C4-2B (cell line): ENCODE measurements around the gene DNAJB8.

Source experiments
- ZFX ChIP-seq: fragments of 450-650 bp; IDR thresholded peaks from 2 replicates; pipeline ENCODE4 v1.6.1; 2017
- TF ChIP-seq, protein P1 (sequence below): fragments of 450-650 bp; conservative IDR thresholded peaks from 2 replicates; pipeline ENCODE4 v1.5.1; 2017; ENCODE audit warnings: mild to moderate bottlenecking

DNA sequence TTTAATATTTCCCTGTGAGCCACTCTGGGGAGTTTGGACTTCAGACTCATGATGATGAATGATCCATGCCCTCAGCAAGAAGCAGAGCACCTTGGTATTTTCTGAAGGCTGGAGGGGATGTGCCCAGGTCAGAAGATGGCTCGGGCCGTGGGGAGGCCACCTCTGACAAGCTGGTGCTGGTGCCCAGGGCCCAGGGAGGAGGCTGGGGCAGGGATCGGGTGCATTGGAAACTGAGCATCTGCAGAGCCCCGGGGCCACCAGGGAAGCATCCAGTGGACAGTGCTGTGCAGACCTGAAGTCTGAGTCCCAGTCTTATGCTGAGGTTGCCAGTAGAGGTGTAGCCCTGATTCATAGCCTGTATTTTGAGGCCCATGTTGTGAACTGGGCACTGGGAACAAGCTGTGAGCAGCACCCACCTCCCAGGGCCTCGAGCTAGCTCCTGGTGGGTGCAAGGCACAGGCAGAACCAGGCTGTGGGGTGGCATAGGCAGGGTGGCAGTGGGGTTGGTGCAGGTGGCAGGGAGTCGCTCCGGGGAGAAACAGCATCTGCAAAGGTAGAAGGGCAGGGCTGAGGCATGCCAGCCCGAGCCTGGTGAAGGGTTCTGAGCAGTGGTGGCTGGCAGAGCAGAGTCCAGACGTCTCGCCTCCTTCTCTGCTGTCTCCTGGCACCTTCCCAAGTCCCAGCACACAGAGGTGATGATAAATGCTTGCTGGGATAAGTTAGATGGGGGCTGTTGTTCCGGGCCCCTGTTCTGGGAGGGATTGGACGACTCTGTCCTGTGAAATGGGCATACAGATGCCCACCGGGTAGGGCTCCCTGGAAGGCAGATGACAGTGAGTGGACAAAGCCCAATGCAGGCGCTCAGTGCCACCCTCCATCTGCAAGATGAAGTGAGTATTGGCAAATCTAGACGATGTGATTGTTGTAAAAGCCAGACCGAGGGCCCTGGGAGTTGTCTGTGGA, 10.6 kb downstream of the DNAJB8 start:
- TF ChIP-seq, protein P1, sequence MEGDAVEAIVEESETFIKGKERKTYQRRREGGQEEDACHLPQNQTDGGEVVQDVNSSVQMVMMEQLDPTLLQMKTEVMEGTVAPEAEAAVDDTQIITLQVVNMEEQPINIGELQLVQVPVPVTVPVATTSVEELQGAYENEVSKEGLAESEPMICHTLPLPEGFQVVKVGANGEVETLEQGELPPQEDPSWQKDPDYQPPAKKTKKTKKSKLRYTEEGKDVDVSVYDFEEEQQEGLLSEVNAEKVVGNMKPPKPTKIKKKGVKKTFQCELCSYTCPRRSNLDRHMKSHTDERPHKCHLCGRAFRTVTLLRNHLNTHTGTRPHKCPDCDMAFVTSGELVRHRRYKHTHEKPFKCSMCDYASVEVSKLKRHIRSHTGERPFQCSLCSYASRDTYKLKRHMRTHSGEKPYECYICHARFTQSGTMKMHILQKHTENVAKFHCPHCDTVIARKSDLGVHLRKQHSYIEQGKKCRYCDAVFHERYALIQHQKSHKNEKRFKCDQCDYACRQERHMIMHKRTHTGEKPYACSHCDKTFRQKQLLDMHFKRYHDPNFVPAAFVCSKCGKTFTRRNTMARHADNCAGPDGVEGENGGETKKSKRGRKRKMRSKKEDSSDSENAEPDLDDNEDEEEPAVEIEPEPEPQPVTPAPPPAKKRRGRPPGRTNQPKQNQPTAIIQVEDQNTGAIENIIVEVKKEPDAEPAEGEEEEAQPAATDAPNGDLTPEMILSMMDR = no peak
- no peak for TF ChIP-seq ZFX
